Sigmoid colon (tissue), 7 donors: ENCODE measurements around the gene NFKB2. TPM values are rescaled to one million over a fixed set of nuclear protein-coding genes. Genes with fewer than 3 reads are reported as not detected.

Experiments used
- DNase-seq: peaks from one replicate; pipeline ENCODE4 v3.0.0-alpha.2; 2019
- H3K27ac ChIP-seq, 4 donors: fragments of 200-600 bp; sonication (generic); one replicate each; pipeline ENCODE4 v1.5.1; 2016 to 2019; ENCODE audit warnings: mild to moderate bottlenecking in 1 of 4
- H3K27me3 ChIP-seq, 3 donors: fragments of 200-600 bp; sonication (generic); one replicate each; pipeline ENCODE4 v1.5.1; 2019; ENCODE audit warnings: mild to moderate bottlenecking in 1 of 3
- H3K36me3 ChIP-seq, 4 donors: fragments of 200-600 bp; sonication (generic); one replicate each; pipeline ENCODE4 v1.5.1; 2016 to 2019
- H3K4me1 ChIP-seq, 4 donors: fragments of 200-600 bp; sonication (generic); one replicate each; pipeline ENCODE4 v1.5.1; 2017 to 2019
- H3K4me3 ChIP-seq, 4 donors: fragments of 200-600 bp; sonication (generic); one replicate each; pipeline ENCODE4 v1.5.1; 2017 to 2019; ENCODE audit warnings: mild to moderate bottlenecking in 2 of 4, moderate library complexity in 1 of 4
- H3K9me3 ChIP-seq, 4 donors: fragments of 200-600 bp in 3 of 4; sonication (generic) in 3 of 4; one replicate each; pipeline versions ENCODE4 v1.5.1 to v1.6.1; 2013 to 2019
- CTCF ChIP-seq, 4 experiments: fragments of 450-650 bp in 3 of 4; fragments of 200-600 bp in 1 of 4; IDR thresholded peaks; one replicate each; pipeline ENCODE4 v1.5.1; 2016 to 2019; ENCODE audit warnings: antibody characterized with exemption in 4 of 4, mild to moderate bottlenecking in 3 of 4, moderate library complexity in 2 of 4
- EP300 ChIP-seq, 4 donors: sonication (generic); formaldehyde crosslinking; IDR thresholded peaks; one replicate each; pipeline ENCODE4 v1.6.1; 2017; ENCODE audit warnings: antibody characterized with exemption in 4 of 4
- POLR2A ChIP-seq, 2 donors: fragments of 450-650 bp; IDR thresholded peaks; one replicate each; pipeline ENCODE4 v1.6.1; 2016; ENCODE audit warnings: antibody characterized with exemption in 2 of 2, mild to moderate bottlenecking in 2 of 2, moderate library complexity in 2 of 2
- POLR2AphosphoS5 ChIP-seq, 4 donors: sonication (generic); formaldehyde crosslinking; IDR thresholded peaks; one replicate each; pipeline ENCODE4 v1.6.1; 2017; ENCODE audit warnings: antibody characterized with exemption in 4 of 4
- WGBS, 2 donors: extraction: QIAGEN DNeasy Blood & Tissue Kit; methylation state at CpG; one replicate each; pipeline ENCODE4 v1.1.7; 2013; 5-methylcytosine and 5-hydroxymethylcytosine counted together
- intact Hi-C: fragments of 100-400 bp; cut with DNase I; formaldehyde crosslinking; loops from one replicate; pipeline ENCODE4 v1.15.1; 2023
- polyA plus RNA-seq, 3 donors: library from polyadenylated mRNA; stranded (reverse); fragments of 200-250 nt; gene quantifications; one replicate each; pipeline ENCODE4 v1.2.3, GENCODE V29; 2013
- total RNA-seq, 4 donors: library from RNA; depleted of rRNA; stranded (reverse); fragments of >200 nt; gene quantifications; one replicate each; pipeline ENCODE4 v1.1.0, GENCODE V29; 2016
- donor health status: healthy with polysubstance abuse.
- donor health status: Bipolar disorder and iron deficiency.
- donor health status: healthy.

NFKB2 gene
- total and polyA plus RNA-seq, 7 donors: 5.4 to 41.5 (median 31.6) TPM

- Histone ChIP-seq H3K9me3 (no peaks in the 10 kb centered on the region), H3K36me3 (peaks cover 0 to 1% (median 0%) of the 10 kb centered on the region in 4 donors), H3K27ac (peak overlapping the region; percentile 84 to 99 (median 98)), H3K4me3 (peak overlapping the region; percentile 36 to 80 (median 78)), H3K27me3 (peaks cover 0 to 30% (median 11%) of the 10 kb centered on the region in 3 donors), H3K4me1 (peaks cover 0 to 47% (median 43%) of the 10 kb centered on the region in 4 donors)
- TF ChIP-seq POLR2A (IDR thresholded peaks at IDR 0.05) (no peak), EP300 (IDR thresholded peaks at IDR 0.05) (no peak), POLR2AphosphoS5 (IDR thresholded peaks at IDR 0.05) (no peak), CTCF (IDR thresholded peaks at IDR 0.05) (no peak)
- DNase-seq: no peak
- 21 to 33% methylated on average over 24 of the region's 24 CpGs for WGBS, 2 donors
- intact Hi-C loops: no loop called here
These were observed 14.3 kb downstream of the NFKB2 start for GRCh38 chr10:102409604-102410428.

GRCh38 chr10:102410429-102411073 lies 15.0 kb downstream of the NFKB2 start:
- no peaks in the 10 kb centered on the region for H3K9me3 ChIP-seq
- TF ChIP-seq POLR2AphosphoS5 (IDR thresholded peaks at IDR 0.05): peak; percentile 83 to 97 (median 92)
- TF ChIP-seq POLR2A (IDR thresholded peaks at IDR 0.05): peak; percentile 54 to 79
- TF ChIP-seq CTCF (IDR thresholded peaks at IDR 0.05): no peak
- peak in 3 of 4 donors; percentile 22 to 95 (median 78) for TF ChIP-seq EP300 (IDR thresholded peaks at IDR 0.05)
- H3K4me3 ChIP-seq: peak overlapping the region; percentile 36 to 80 (median 78)
- WGBS, 2 donors: 3 to 9% methylated on average over 48 of the region's 48 CpGs
- DNase-seq: peak; percentile 88
- peaks cover under 1 to 33% (median 17%) of the 10 kb centered on the region in 3 donors for H3K27me3 ChIP-seq
- H3K27ac ChIP-seq: peak overlapping the region; percentile 84 to 99 (median 98)
- intact Hi-C loops: no loop called here
- peaks cover 0 to 39% (median 36%) of the 10 kb centered on the region in 4 donors for H3K4me1 ChIP-seq
- no peaks in the 10 kb centered on the region for H3K36me3 ChIP-seq

- Histone ChIP-seq H3K36me3 (no peaks in the 10 kb centered on the region), H3K27ac (peak overlapping the region in 3 of 4 donors; percentile 97 to 99 (median 98)), H3K9me3 (no peaks in the 10 kb centered on the region), H3K27me3 (peaks cover 10 to 39% (median 17%) of the 10 kb centered on the region in 3 donors), H3K4me1 (peaks cover 0 to 32% (median 25%) of the 10 kb centered on the region in 4 donors), H3K4me3 (peak overlapping the region in 1 of 4 donors; percentile 80)
- intact Hi-C loops: no loop called here
- no peak for TF ChIP-seq EP300 (IDR thresholded peaks at IDR 0.05)
- TF ChIP-seq CTCF (IDR thresholded peaks at IDR 0.05): no peak
- TF ChIP-seq POLR2A (IDR thresholded peaks at IDR 0.05): no peak
- TF ChIP-seq POLR2AphosphoS5 (IDR thresholded peaks at IDR 0.05): no peak
- no peak for DNase-seq
- 81 to 86% methylated on average over 14 of the region's 14 CpGs for WGBS, 2 donors
These were observed 16.1 kb downstream of the NFKB2 start for GRCh38 chr10:102411341-102412255.

- H3K9me3 ChIP-seq: no peaks in the 10 kb centered on the region
- no peak overlapping the region for H3K27ac ChIP-seq
- no peaks in the 10 kb centered on the region for H3K36me3 ChIP-seq
- no peak overlapping the region for H3K4me3 ChIP-seq
- H3K4me1 ChIP-seq: peaks cover 0 to 28% (median 22%) of the 10 kb centered on the region in 4 donors
- no peak for DNase-seq
- TF ChIP-seq CTCF (IDR thresholded peaks at IDR 0.05) (no peak), POLR2AphosphoS5 (IDR thresholded peaks at IDR 0.05) (no peak), POLR2A (IDR thresholded peaks at IDR 0.05) (no peak), EP300 (IDR thresholded peaks at IDR 0.05) (no peak)
- H3K27me3 ChIP-seq: peaks cover 11 to 46% (median 17%) of the 10 kb centered on the region in 3 donors
- 88 to 92% methylated on average over 10 of the region's 10 CpGs for WGBS, 2 donors
- intact Hi-C loops: no loop called here
These were observed 16.8 kb downstream of the NFKB2 start for GRCh38 chr10:102412293-102412692.
